HG02852 (cell line): ENCODE data around the gene PARD3B.

Source experiments
- ATAC-seq: cut with Tn5 transposase; IDR thresholded peaks from one replicate; pipeline ENCODE4 v1.9.1; 2021; ENCODE audit warnings: mild to moderate bottlenecking, moderate library complexity; ENCODE audit not compliant: unreplicated experiment

PARD3B gene

DNA sequence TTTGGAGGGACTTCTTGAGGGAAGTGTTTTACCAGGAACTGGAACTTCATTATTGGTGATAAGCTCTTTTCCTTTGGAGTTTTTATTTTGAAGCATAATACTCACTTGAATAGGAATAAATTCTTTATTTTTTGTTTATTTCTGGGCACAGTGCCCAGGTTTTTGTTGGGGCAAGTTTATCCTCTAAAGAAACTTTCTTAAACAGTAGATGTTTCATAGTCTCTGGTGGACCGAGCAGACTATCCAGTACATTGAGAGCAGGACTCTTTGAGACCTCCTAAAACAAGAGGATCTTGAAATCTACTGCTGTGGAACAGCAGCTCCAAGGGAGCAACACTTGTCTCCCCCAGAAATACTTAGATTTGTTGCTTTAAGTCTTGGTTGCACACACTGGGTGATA is 109.4 kb downstream of the PARD3B start:
- no peak for ATAC-seq

DNA sequence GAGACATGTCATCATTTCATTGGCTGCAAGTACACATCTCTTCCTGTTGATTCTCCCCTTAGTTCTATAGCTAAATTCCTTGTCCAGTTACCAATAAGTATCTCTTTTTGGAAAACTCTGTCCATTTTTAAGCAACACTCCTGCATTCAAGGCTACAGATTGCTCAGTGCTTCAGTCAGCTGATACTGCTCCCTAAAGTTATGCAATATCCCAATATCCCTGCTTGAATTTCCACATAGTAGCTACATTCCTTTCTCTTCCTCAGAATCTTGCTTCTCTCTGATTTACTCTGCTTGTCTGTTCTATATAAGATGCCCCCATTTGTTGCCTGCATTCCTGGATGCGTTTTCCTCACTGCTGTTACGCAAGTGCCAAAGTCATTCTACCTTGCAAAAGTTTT is 109.8 kb downstream of the PARD3B start:
- no peak for ATAC-seq

- no peak for ATAC-seq
Measured at GRCh38 chr2:204655626-204656025, 110.4 kb downstream of the PARD3B start.

DNA sequence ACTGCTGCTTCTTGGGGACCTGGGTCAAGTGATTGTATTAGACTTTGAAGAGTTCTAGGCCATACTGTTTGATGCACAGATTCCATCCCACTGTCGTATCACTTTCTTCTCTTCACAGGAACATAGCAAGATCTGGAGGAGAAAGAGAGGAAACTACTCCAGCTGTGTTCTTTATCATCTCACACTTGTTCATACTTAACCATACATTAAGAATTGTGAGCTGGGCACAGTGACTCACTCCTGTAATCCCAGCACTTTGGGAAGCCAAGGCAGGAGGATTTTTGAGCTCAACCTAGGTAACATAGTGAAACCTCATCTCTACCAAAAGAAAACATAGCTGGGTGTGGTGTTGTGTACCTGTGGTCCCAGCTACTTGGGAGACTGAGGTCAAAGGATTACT is 111.7 kb downstream of the PARD3B start:
- no peak for ATAC-seq

GRCh38 chr2:204662956-204663355 is 117.7 kb downstream of the PARD3B start:
- ATAC-seq = no peak

DNA sequence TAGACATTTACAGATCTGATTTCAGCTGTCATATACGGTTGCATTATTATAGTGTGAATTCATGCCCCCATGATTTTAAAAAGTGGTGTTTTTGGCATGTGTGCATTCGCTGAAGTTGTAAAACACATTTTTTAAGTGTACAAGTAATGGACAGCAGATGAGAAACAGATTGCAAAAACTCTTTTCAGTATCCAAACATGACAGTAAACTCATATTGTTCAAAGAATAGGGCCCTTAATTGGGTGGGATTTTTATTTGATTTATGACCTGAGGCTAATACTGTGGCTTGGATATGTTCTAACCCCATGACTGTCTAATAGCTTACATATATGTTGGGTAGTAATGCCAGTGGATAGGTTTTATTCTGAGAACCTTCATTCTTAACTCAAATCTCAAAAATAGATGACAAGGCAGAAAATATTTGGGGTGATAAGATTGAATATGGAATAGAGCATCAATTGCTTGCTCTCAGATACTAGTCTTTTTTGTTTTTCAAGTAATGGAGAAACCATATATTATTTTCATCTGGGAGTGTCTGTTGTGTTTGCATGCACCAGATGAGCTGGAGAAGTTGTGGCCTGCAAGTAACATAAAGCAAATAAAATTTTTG is 118.6 kb downstream of the PARD3B start:
- no peak for ATAC-seq

- ATAC-seq = no peak
Measured at GRCh38 chr2:204664708-204665121, 119.4 kb downstream of the PARD3B start.

DNA sequence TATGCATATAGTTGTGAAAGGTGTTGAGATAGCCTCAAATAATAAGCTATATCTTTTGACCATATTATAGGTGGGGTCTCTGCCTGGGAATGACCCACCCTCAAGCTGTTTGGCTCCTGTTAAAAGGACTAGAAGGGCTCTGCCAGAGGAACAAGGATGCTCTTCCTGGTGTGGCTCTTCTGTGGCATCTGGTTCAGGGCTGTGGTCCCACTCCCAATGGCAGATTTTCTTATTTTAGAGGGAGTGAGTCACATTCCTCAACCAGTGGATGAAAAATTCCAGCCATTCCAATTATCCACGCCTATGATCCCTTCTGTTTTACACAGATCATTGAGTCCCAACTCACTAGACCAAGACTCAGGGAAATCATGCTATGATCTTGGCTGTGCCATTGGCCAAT is 119.9 kb downstream of the PARD3B start:
- ATAC-seq = no peak

DNA sequence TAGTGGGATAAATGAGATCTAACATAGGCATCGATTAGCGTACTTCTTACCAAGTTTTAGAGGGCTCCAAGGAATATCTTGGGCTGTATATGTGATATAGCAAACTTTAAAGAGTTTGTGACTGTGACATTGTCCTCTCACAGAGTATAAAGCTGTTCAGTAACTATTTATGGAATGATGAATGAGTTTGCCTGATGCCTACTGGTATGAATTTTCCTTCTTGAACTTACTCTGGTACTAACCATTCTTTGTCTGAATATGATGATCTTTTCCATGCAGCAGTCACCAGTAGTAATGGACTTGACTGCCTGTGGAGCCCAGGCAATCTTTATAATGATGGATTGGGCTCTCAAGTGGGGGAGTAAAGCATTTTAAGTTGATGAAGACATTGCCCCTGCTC is 120.5 kb downstream of the PARD3B start:
- ATAC-seq = no peak

GRCh38 chr2:204667990-204668389 is 122.7 kb downstream of the PARD3B start:
- no peak for ATAC-seq

GRCh38 chr2:204669382-204669781 is 124.1 kb downstream of the PARD3B start:
- ATAC-seq = no peak

GRCh38 chr2:204670124-204670523 is 124.8 kb downstream of the PARD3B start:
- no peak for ATAC-seq

DNA sequence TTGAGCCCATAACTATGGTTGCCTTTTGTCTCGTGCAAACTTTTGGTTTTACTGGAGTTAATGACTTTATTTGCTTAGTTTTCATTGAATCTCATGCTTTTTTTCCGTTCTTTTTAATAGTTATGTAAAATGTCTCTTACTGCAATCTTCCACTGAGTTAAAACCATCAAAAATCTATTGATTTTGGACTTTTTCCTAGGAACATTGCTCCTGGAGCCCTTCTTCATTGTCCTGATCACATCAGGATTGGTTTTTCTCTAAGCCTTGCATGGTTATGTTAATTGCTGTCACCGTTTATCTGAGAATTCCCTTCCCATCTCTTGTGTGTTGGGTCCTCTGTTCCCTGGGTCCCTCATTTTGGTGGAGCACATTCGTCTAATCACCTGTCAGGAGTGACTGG is 125.5 kb downstream of the PARD3B start:
- no peak for ATAC-seq

GRCh38 chr2:204672772-204673171 is 127.5 kb downstream of the PARD3B start:
- no peak for ATAC-seq

GRCh38 chr2:204673877-204674276 is 128.6 kb downstream of the PARD3B start:
- no peak for ATAC-seq

DNA sequence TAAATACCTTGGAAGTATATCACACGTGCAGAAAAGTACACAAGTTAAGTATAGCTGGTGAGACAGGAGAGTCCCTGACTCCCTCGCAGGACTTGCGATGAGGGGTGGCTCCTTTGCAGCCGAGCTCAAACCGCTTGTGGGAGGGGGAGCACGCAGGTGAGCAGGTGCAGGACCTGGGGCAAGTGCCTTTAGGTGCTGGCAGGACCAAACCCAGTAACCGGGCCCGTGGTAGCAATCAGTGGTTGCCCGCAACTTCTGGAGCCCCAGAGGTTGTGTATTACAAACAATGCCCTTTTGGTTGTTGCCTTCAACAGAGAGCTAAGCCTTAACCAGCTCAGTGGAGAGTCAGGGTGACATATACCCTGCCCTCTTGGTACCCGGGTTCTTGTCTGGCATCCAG is 132.8 kb downstream of the PARD3B start:
- no peak for ATAC-seq

DNA sequence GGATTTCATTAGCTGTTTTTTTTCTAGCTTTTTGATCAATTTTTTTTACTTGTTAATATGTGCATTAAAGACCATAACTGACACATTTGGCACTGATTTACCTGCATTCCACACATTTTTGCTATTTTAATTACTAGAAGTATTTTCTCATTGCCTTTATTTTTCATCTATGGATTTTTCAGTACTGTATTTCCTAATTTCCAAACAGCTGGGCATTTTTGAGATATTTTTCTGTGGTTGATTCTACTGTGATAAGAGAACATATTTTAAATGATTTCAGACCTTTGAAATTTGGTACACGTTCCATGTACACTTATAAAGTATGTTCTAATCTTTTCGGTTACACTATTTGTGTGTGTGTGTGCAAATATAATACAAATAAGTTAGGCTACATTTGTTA is 135.3 kb downstream of the PARD3B start:
- no peak for ATAC-seq

DNA sequence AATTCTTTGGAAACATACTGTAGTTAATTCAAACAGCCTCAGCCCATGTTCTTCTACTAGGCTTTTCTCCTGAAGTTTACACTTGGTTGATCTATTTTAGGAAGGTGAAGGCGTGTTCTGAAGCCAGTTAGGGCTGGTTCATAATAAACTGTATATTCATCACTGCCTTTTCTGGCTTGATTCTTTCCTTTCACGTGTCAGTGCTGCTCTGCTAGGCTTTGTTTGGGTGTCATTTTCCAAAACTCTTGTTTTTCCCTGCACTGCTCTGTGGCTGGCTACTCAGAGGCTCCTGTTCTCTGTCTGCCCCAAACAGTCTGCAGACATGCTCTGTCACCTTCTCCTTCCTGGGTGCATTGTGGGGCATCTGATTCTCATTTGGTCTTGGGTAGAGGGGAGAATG is 136.1 kb downstream of the PARD3B start:
- ATAC-seq = no peak

DNA sequence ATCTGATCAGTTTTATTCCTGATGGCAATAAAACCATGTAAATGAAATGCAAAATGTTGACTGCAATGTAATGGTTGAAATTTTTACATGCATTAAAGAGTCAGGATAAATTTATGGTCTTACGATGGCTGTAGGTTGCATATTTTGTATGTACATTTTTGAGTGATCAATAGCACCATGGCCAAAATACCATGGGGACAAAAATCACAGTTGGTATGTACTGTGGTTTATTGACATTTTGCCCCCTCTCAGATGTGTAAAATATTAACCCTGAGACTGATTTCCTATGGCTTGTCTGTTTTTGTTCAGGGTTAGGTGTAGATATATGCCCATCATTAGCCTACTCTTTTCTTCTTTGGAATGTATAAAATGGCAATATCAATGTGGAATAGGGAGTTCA is 138.1 kb downstream of the PARD3B start:
- no peak for ATAC-seq

- no peak for ATAC-seq
Measured at GRCh38 chr2:204686406-204686805, 141.1 kb downstream of the PARD3B start.

- no peak for ATAC-seq
Measured at GRCh38 chr2:204687776-204688175, 142.5 kb downstream of the PARD3B start.

GRCh38 chr2:204691911-204692510 is 146.7 kb downstream of the PARD3B start:
- ATAC-seq = no peak

DNA sequence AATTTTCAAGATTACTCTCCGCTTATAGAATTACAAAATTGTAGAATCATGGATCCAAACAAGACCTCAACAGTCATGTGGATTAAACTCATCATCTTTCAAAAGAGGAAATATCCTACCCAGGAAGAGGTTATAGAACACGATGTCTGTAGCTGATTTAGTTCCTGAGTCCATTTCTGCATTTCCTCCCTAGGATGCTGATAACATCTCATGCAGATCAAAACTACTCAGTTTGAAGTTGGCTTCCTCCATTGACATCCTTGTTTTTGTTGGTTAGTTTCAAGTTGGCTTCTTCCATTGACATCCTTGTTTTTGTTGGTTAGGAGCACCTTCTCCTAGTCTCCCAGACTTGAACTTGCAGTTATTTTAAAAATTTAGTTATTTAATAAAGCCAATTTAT is 147.5 kb downstream of the PARD3B start:
- no peak for ATAC-seq
